NCI-H2227 (cell line): ENCODE data around the gene KIF5B.

Experiments used
- DNase-seq: peaks from one replicate; lab custom pipeline; 2025; ENCODE audit not compliant: unreplicated experiment; lab: John Stamatoyannopoulos, UW

KIF5B gene

DNA sequence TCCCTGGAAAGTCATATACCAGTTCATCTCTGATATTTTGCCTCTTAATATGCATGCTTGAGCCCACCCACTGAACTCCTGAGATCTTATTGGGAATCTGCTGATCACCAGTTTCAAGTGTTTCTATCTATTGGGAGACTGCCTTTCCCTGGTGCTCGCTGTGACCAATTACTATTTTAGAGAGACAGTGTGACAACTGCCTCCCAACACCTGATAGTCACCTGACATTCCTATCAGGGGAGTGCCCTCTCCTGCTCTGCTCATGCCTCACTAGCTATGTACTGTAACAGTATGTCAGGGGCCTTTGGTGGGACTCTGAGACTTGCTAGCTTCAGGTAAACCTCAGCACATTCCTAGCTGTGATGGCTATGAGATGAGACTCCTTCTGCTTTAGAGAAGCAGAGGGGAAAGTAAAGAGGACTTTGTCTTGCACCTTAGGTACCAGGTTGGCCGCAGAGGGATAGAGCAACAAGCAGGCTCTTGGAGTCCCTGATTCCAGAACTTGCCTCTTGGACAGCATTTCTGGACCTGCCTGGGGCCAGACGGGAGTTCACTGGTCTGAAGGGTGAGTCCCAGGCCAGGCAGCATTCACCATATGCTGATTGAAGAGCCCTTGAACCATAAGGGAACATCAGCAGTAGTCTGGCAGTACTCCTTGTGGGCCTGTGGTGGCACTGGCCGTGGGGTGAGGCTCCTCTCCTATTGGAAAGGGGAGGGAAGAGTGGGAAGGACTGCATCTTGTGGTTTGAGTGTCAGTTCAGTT lies 93.2 kb downstream of the KIF5B start:
- DNase-seq, result no peak

DNA sequence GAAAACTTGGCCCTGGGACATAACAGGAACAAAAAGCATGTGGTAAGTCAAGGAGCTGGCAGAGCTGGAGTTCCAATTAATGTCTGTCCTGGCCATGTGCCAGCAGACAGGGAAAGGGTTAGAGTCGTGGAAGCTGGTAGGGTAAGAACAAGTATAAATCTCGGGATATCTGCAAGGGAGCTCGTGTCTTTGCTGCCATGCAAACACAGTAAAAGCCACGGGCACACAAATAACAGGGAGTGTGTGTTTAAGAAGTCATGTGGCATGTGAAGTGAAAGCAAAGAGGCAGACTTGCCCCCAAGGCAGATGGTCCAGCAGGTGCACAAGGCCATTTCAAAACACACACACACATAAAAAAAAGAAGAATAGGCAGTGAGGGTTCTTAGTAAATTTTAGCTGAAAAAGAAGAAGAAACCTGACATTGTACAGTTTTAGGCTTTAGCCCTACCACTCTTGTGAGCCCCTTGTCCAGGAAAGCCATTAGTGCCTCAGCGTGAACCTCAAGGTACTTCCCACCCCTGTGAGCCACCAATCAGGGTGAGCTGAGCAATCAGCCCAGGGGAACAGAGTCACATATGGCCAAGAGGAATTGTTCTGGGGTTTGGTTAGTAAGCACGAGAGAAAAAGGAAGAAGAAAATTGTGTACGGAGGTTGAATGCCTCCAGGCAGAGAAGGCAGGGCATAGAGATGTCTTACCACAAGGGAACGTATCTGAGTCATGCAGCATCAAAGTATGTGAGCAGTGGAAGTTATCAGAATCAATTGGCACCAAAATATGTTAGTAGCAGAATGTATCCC lies 94.7 kb downstream of the KIF5B start:
- peak; percentile 9 for DNase-seq

DNA sequence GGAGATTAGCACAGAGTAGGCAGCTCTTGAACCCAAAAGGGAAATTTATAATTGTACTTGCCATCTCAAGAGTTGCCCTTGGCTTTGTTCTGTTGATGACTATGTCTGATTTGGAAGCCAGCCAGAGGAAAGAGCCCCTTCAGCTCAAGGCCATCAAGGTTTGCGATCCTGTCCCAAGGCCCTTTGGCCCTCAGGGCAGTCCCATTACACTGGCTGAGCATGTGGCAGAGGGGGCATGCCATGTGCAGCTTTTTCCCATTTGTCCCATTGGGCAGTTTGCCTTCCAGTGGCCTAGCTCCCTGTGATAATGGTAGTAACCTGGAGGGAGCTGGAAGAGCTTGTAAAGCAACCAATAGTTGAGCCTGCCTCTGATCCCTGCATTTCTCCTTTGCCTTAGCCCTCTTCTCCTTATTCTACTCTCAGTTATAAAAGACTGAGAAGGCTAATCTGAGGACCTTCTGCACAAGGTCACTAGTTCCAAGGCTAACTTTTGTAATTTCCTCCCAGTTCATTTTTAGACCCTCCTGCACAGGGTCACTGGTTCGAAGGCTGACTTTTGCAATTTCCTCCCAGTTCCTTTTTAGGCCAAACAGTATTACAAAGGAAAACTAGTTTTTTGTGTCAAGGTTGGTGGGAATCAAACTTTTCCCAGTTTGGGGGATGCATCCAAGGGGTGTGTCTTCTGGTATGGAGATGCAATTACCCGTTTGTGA lies 96.6 kb downstream of the KIF5B start:
- no peak for DNase-seq
